ENCODE results near the gene GPT2.
"Not testable (repeated sequence)": the region's sequence is repeated elsewhere in the genome, so short reads cannot be mapped to it uniquely, and the experiment has no call there.

GPT2 gene

GRCh38 chr16:46854846-46855245, 29.3 kb upstream of the GPT2 start:
- no peak overlapping the region for H3K27ac Mint-ChIP-seq
- H3K36me3 Mint-ChIP-seq = no peaks in the 10 kb centered on the region
- H3K27me3 Mint-ChIP-seq = no peaks in the 10 kb centered on the region
- no peaks in the 10 kb centered on the region for H3K9me3 Mint-ChIP-seq
- ATAC-seq (replicated peaks) (no peak), DNase-seq (no peak)
- peaks cover 5 to 9% of the 10 kb centered on the region in 2 donors for H3K4me1 Mint-ChIP-seq
- H3K4me3 Mint-ChIP-seq = no peak overlapping the region

GRCh38 chr16:46855389-46855788, 28.8 kb upstream of the GPT2 start:
- Mint-ChIP-seq H3K4me1 (peaks cover 5 to 9% of the 10 kb centered on the region in 2 donors), H3K27ac (no peak overlapping the region), H3K36me3 (no peaks in the 10 kb centered on the region), H3K9me3 (no peaks in the 10 kb centered on the region), H3K4me3 (no peak overlapping the region), H3K27me3 (no peaks in the 10 kb centered on the region)
- DNase-seq = no peak
- ATAC-seq (replicated peaks) = no peak

DNA sequence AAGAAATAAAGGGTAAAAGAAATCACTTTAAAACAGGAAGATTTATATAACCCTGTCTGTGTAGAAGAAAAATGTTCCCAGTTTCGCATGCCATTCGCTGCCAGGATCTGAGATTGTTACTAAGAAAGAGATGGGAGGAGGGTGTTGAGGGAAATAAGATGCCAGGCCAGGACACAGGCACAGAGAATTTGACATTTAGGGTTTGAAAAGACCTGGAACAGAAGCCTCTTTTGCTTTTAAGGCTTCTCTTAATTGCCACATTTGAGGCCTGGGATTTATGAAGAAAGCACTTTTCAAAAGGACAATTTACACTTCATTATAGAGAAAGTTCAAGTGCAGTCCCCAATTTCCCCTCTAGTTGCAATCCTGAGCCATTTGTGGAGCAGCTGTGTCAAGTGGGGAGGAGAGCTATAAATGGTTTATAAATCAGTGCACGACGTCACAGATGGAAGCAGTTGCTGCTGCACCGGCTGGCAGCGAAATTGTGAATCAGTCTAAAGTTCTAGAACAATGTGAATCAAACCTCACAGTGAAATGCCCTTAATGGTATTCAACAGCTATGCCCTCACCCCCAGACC, 26.7 kb upstream of the GPT2 start:
- no peak overlapping the region for H3K27ac Mint-ChIP-seq
- no peaks in the 10 kb centered on the region for H3K9me3 Mint-ChIP-seq
- ATAC-seq (replicated peaks) (peak in 1 of 2 donors; percentile 50), DNase-seq (no peak)
- no peaks in the 10 kb centered on the region for H3K27me3 Mint-ChIP-seq
- H3K4me3 Mint-ChIP-seq = no peak overlapping the region
- peaks cover 0 to 2% of the 10 kb centered on the region in 2 donors for H3K4me1 Mint-ChIP-seq
- H3K36me3 Mint-ChIP-seq = peaks cover 0 to 3% of the 10 kb centered on the region in 2 donors

DNA sequence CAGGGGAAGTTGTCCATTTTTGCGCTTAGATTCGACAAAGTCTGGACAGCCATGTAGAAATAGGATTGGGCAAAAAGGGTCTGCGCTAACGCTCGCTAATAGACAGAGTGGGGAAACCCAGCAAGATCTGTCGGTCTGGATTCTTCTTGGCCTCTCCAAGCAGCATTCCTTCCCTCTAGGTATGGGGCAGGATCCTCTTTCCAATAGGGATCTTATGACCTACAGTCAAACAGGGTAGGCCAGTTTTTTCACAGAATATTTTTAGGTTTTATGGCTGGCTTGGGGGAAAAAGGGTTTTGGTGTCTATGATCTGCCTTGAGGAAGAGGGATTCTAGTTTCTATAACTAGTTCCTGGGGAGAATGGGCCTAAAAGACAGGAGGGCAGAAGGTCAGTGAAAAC, 26.0 kb upstream of the GPT2 start:
- no peak for DNase-seq
- Mint-ChIP-seq H3K4me1 (peaks cover 0 to 2% of the 10 kb centered on the region in 2 donors), H3K4me3 (no peak overlapping the region), H3K27me3 (no peaks in the 10 kb centered on the region), H3K36me3 (peaks cover 0 to 3% of the 10 kb centered on the region in 2 donors), H3K27ac (no peak overlapping the region), H3K9me3 (peaks cover 0 to 2% of the 10 kb centered on the region in 2 donors)
- ATAC-seq (replicated peaks) = no peak

DNA sequence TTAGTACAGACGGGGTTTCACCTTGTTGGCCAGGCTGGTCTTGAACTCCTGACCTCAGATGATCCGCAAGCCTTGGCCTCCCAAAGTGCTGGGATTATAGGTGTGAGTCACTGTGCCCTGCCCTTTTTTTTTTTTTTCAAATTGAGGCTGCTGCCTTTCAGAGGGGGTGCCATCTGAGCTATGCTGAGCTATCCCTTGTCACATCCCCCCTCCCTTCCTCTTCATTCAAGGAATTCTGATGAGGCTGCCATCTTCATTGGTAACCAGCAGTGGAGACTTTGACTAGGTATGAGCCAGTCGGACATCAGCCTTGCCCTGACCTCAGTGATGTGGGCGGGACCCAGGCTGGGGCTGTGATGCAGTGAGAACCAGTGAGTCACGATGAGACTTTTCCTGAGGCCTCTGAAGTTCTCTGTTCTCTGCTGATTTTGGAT, 24.4 kb upstream of the GPT2 start:
- H3K27ac Mint-ChIP-seq = no peak overlapping the region
- peaks cover 0 to 3% of the 10 kb centered on the region in 2 donors for H3K36me3 Mint-ChIP-seq
- H3K27me3 Mint-ChIP-seq = no peaks in the 10 kb centered on the region
- H3K9me3 Mint-ChIP-seq = peaks cover 0 to 2% of the 10 kb centered on the region in 2 donors
- DNase-seq = no peak
- peaks cover 5 to 9% of the 10 kb centered on the region in 2 donors for H3K4me1 Mint-ChIP-seq
- H3K4me3 Mint-ChIP-seq = no peak overlapping the region
- ATAC-seq (replicated peaks) = peak in 1 of 2 donors; percentile 59

DNA sequence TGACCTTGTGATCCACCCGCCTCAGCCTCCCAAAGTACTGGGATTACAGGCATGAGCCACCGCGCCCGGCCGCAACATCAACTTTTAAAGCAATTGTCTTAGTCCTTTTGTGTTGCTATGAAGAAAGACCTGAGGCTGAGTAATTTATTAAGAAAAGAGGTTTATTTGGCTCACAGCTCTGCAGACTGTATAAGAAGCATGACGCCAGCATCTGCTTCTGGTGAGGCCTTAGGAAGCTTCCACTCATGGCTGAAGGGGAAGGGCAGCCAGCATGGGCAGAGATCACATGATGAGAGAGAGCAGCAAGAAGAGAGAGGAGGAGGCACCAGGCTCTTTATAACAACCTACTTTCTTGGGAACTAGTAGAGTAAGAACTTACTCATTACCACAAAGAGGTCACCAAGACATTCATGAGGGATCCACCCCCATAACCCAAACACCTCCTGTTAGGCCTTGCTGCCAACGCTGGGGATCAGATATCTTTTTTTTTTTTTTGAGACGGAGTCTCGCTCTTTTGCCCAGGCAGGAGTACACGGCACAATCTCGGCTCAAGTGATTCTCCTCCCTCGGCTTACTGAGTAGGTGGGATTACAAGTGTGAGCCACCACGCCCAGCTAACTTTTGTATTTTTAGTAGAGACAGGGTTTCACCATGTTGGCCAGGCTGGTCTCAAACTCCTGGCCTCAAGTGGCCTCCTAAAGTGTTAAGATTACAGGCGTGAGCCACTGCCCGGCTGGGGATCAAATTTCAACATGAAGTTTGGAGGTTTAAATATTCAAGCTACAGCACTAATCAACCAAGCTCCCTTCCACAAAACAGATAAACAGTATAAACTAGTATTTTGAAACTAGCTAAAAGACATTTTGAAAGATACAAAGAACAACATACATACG, 21.4 kb upstream of the GPT2 start:
- peaks cover 0 to 5% of the 10 kb centered on the region in 2 donors for H3K36me3 Mint-ChIP-seq
- H3K4me1 Mint-ChIP-seq = peaks cover 5 to 10% of the 10 kb centered on the region in 2 donors
- ATAC-seq (replicated peaks) = no peak
- H3K9me3 Mint-ChIP-seq = peaks cover 0 to 6% of the 10 kb centered on the region in 2 donors
- DNase-seq = no peak
- peaks cover 2 to 4% of the 10 kb centered on the region in 2 donors for H3K27me3 Mint-ChIP-seq
- no peak overlapping the region for H3K27ac Mint-ChIP-seq
- no peak overlapping the region for H3K4me3 Mint-ChIP-seq

DNA sequence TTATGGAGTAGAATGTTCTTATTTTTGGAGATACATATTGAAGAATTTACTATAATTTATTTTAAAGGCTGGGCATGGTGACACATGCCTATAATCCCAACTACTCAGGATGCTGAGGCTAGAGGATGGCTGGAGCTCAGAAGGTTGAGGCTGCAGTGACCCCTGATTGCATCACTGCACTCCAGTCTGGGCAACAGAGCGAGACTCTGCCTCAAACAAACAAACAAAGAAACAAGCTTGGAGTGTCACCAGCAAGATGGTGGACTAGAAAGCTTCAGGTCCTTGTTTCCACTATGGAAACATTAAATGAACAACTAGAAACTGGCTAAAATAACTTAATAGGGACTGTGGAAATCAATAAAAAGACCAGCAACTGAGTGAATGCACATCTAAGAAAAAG, 17.9 kb upstream of the GPT2 start:
- DNase-seq = no peak
- Mint-ChIP-seq H3K36me3 (peaks cover 0 to 5% of the 10 kb centered on the region in 2 donors), H3K9me3 (peaks cover 0 to 7% of the 10 kb centered on the region in 2 donors), H3K4me1 (peaks cover 5 to 10% of the 10 kb centered on the region in 2 donors), H3K27ac (no peak overlapping the region), H3K27me3 (peaks cover 4 to 20% of the 10 kb centered on the region in 2 donors), H3K4me3 (no peak overlapping the region)
- no peak for ATAC-seq (replicated peaks)

GRCh38 chr16:46867486-46867885, 16.7 kb upstream of the GPT2 start:
- H3K27me3 Mint-ChIP-seq = peaks cover 4 to 20% of the 10 kb centered on the region in 2 donors
- not testable (repeated sequence) for H3K36me3 Mint-ChIP-seq; H3K27ac Mint-ChIP-seq; DNase-seq; H3K9me3 Mint-ChIP-seq; ATAC-seq (replicated peaks); H3K4me1 Mint-ChIP-seq; H3K4me3 Mint-ChIP-seq

DNA sequence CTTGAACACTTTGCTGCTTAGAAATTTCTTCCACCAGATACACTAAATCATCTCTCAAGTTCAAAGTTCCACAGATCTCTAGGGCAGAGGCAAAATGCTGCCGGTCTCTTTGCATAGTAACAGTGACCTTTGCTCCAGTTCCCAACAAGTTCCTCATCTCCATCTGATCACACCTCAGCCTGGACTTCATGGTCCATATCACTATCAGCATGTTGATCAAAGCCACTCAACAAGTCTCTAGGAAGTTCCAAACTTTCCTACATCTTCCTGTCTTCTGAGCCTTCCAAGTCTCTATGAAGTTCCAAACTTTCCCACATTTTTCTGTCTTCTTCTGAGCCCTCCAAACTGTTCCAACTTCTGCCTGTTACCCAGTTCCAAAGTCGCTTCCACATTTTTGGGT, 15.3 kb upstream of the GPT2 start:
- H3K9me3 Mint-ChIP-seq; ATAC-seq (replicated peaks); H3K4me3 Mint-ChIP-seq: not testable (repeated sequence)

GRCh38 chr16:46871597-46871996, 12.6 kb upstream of the GPT2 start:
- H3K27me3 Mint-ChIP-seq = peaks cover 4 to 20% of the 10 kb centered on the region in 2 donors
- H3K9me3 Mint-ChIP-seq = peaks cover 0 to 5% of the 10 kb centered on the region in 2 donors
- H3K4me1 Mint-ChIP-seq = no peaks in the 10 kb centered on the region
- no peak overlapping the region for H3K27ac Mint-ChIP-seq
- no peak for ATAC-seq (replicated peaks)
- H3K36me3 Mint-ChIP-seq = peaks cover 0 to 1% of the 10 kb centered on the region in 2 donors
- DNase-seq = no peak
- no peak overlapping the region for H3K4me3 Mint-ChIP-seq

More for the DNA sequence above, 15.3 kb upstream of the GPT2 start:
- H3K27me3 Mint-ChIP-seq = peaks cover 4 to 20% of the 10 kb centered on the region in 2 donors
- not testable (repeated sequence) for H3K27ac Mint-ChIP-seq, H3K4me1 Mint-ChIP-seq, H3K36me3 Mint-ChIP-seq, DNase-seq

- ATAC-seq (replicated peaks) (no peak), DNase-seq (no peak)
- H3K9me3 Mint-ChIP-seq = peaks cover 0 to under 1% of the 10 kb centered on the region in 2 donors
- H3K27me3 Mint-ChIP-seq = peaks cover 0 to 14% of the 10 kb centered on the region in 2 donors
- H3K4me3 Mint-ChIP-seq = no peak overlapping the region
- H3K36me3 Mint-ChIP-seq = no peaks in the 10 kb centered on the region
- no peak overlapping the region for H3K27ac Mint-ChIP-seq
- no peaks in the 10 kb centered on the region for H3K4me1 Mint-ChIP-seq
These were observed 11.0 kb upstream of the GPT2 start for GRCh38 chr16:46873201-46873600.

GRCh38 chr16:46875243-46875642, 8.9 kb upstream of the GPT2 start:
- H3K4me3 Mint-ChIP-seq = no peak overlapping the region
- no peaks in the 10 kb centered on the region for H3K9me3 Mint-ChIP-seq
- DNase-seq = no peak
- H3K4me1 Mint-ChIP-seq = no peaks in the 10 kb centered on the region
- no peak overlapping the region for H3K27ac Mint-ChIP-seq
- H3K36me3 Mint-ChIP-seq = no peaks in the 10 kb centered on the region
- H3K27me3 Mint-ChIP-seq = no peaks in the 10 kb centered on the region
- ATAC-seq (replicated peaks) = no peak

GRCh38 chr16:46882304-46882939, 1.7 kb upstream of the GPT2 start:
- no peaks in the 10 kb centered on the region for H3K36me3 Mint-ChIP-seq
- ATAC-seq (replicated peaks) = no peak
- no peak for DNase-seq
- peaks cover 4 to 27% of the 10 kb centered on the region in 2 donors for H3K4me1 Mint-ChIP-seq
- no peak overlapping the region for H3K27ac Mint-ChIP-seq
- H3K27me3 Mint-ChIP-seq = peaks cover 12 to 17% of the 10 kb centered on the region in 2 donors
- no peaks in the 10 kb centered on the region for H3K9me3 Mint-ChIP-seq
- H3K4me3 Mint-ChIP-seq = no peak overlapping the region

DNA sequence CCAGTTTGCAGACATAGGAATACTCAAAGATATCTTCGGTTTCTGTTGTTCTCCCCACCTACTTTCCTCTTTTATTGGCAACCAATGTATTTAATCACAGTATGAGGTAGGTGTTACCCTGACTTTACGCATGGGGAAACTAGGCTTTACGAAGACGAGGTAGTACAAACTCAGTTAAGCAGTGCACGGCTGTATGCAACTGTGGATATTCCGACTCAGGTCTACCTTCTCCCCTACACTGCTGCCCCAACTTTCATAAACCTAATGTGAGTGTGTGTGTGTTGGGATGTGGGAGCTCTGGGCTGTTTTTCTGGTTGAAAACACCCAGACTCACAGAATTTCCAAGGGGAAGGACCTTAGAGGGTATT, 1.2 kb upstream of the GPT2 start:
- ATAC-seq (replicated peaks) (no peak), DNase-seq (no peak)
- Mint-ChIP-seq H3K27me3 (peaks cover 12 to 17% of the 10 kb centered on the region in 2 donors), H3K27ac (no peak overlapping the region), H3K4me3 (peak overlapping the region in 1 of 2 donors; percentile 86), H3K4me1 (peaks cover 4 to 27% of the 10 kb centered on the region in 2 donors), H3K9me3 (no peaks in the 10 kb centered on the region), H3K36me3 (no peaks in the 10 kb centered on the region)

Data from stimulated activated naive B cell treated with anti-CD40 and anti-IgM and Interleukin-4, amounts not matched to agents 10 μg/mL and 1 μg/mL and 100 μg/mL, for 72 hours (primary cell).